ENCODE measurements around the gene CHST7. TPM values are rescaled to one million over a fixed set of nuclear protein-coding genes. Genes with fewer than 3 reads are reported as not detected.

The CHST7 gene
- total and polyA plus RNA-seq, 2 of the 8 experiments (the other 6 are each of a cell fraction or from before 2014, with no cell fraction given) = 7.9 to 14.1 TPM

- Histone ChIP-seq H3K4ac (replicated peaks; ENCODE audit: insufficient read length, low read depth, low read length) (no peak overlapping the region), H3K23me2 (ENCODE audit: low read depth, low read length) (no peaks in the 10 kb centered on the region), H3K23ac (ENCODE audit: insufficient read length) (no peak overlapping the region), H3K4me1 (replicated peaks in 1 of 4; ENCODE audit: control insufficient read depth in 3 of 4, insufficient read depth in 4 of 4, low read length in 3 of 4) (peaks cover 0 to 5% (median 2%) of the 10 kb centered on the region in 4 experiments; a peak in 2 of 7 replicates), H3K36me3 (ENCODE audit: control insufficient read depth in 2 of 4, insufficient read depth in 4 of 4, low read length in 3 of 4) (peaks cover 0 to 5% (median 0%) of the 10 kb centered on the region in 4 experiments; a peak in 1 of 8 replicates), H3K79me2 (ENCODE audit: control insufficient read depth in 1 of 2, insufficient read depth in 2 of 2, low read length in 2 of 2) (no peaks in the 10 kb centered on the region), H3K4me3 (ENCODE audit: extremely low read depth in 1 of 4, insufficient read depth in 2 of 4, low read depth in 3 of 4, low read length in 4 of 4) (no peak overlapping the region), H2AFZ (ENCODE audit: low read length) (no peak overlapping the region), H4K5ac (ENCODE audit: insufficient read length, low read depth, low read length) (no peak overlapping the region), H3K79me1 (ENCODE audit: low read depth, low read length) (no peaks in the 10 kb centered on the region), H3K4me2 (ENCODE audit: insufficient read depth in 1 of 2, low read depth in 2 of 2, low read length in 2 of 2) (no peak overlapping the region), H2BK15ac (ENCODE audit: low read length) (no peak overlapping the region), H3K27ac (ENCODE audit: low read depth, low read length) (no peak overlapping the region), H2AK5ac (ENCODE audit: low read depth, low read length) (no peak overlapping the region), H3K9ac (replicated peaks in 1 of 4; ENCODE audit: extremely low read depth in 1 of 4, low read depth in 3 of 4, low read length in 3 of 4) (no peak overlapping the region), H4K91ac (replicated peaks; ENCODE audit: insufficient read length, low read length) (no peak overlapping the region), H2BK5ac (ENCODE audit: low read depth, low read length) (no peak overlapping the region), H3K9me3 (ENCODE audit: insufficient read depth in 2 of 2, low read depth in 1 of 2, low read length in 1 of 2) (no peaks in the 10 kb centered on the region), H3K56ac (replicated peaks; ENCODE audit: insufficient read length, low read depth, low read length) (no peak overlapping the region), H4K8ac (ENCODE audit: extremely low read depth, insufficient read depth, low read length) (no peak overlapping the region), H2BK20ac (ENCODE audit: low read length) (no peak overlapping the region), H3K14ac (ENCODE audit: insufficient read length) (no peak overlapping the region), H4K20me1 (replicated peaks in 1 of 2; ENCODE audit: control insufficient read depth in 1 of 2, insufficient read depth in 2 of 2, low read length in 2 of 2) (peaks cover 0 to 1% of the 10 kb centered on the region in 2 experiments), H2BK12ac (ENCODE audit: low read depth, low read length) (no peak overlapping the region), H2BK120ac (replicated peaks; ENCODE audit: low read depth, low read length) (no peak overlapping the region), H3K18ac (ENCODE audit: extremely low read depth, low read length) (no peak overlapping the region), H3K27me3 (replicated peaks in 1 of 4; ENCODE audit: control insufficient read depth in 3 of 4, extremely low read depth in 1 of 4, insufficient read depth in 3 of 4, low read length in 3 of 4) (no peaks in the 10 kb centered on the region)
- ChIA-PET CTCF (ENCODE audit: partially characterized antibody) (no interaction called here), POLR2A (ENCODE audit: partially characterized antibody) (no interaction called here)
- no peak for TF ChIP-seq RNF2 (IDR thresholded peaks at IDR 0.05; ENCODE audit: borderline replicate concordance, low read depth, low read length, missing control alignments, poor library complexity, severe bottlenecking)
- no peak for TF ChIP-seq GABPA (IDR thresholded peaks at IDR 0.05; ENCODE audit: borderline replicate concordance, insufficient read depth, low read length)
- no peak for TF ChIP-seq ATF2 (IDR thresholded peaks at IDR 0.05; ENCODE audit: low read length)
- no peak for TF ChIP-seq SRF (IDR thresholded peaks at IDR 0.05; ENCODE audit: low read depth, low read length)
- TF ChIP-seq SP4 (IDR thresholded peaks at IDR 0.05; ENCODE audit: low read length) = no peak
- WGBS, 2 experiments (ENCODE audit: extremely low coverage in 1 of 2, insufficient coverage in 1 of 2, insufficient read length in 1 of 2, insufficient replicate concordance in 2 of 2, low coverage in 1 of 2, low lambda C conversion rate in 2 of 2, missing lambda C conversion rate in 1 of 2) = 90% methylated on average over 5 of the region's 7 CpGs; no CpG with 5 or more reads in 1 of the 2 experiments
- FAIRE-seq (no peak), DNase-seq (ENCODE audit: low read depth in 1 of 2, low spot score in 2 of 2) (no peak)
Measured at GRCh38 chrX:46626566-46626965, 53.0 kb downstream of the CHST7 start.

Data from H1 (cell line).